HepG2 (cell line): ENCODE measurements around the gene C2CD2. TPM values are rescaled to one million over a fixed set of nuclear protein-coding genes. Genes with fewer than 3 reads are reported as not detected.

Experiments used
- ATAC-seq: fragments of 200-7000 bp; cut with Tn5 transposase; 3 replicates; pipeline ENCODE4 v1.9.1; 2020; ENCODE audit warnings: mild to moderate bottlenecking, moderate library complexity
- BruUV-seq: library from RNA; stranded (reverse); fragments of 400-500 nt; replicated peaks from 2 replicates; lab custom pipeline; 2021; lab: Mats Ljungman, UMichigan
- CTCF ChIA-PET: fragments of 300-600 bp; formaldehyde crosslinking; extraction: SDS; loops from one replicate; lab custom pipeline; 2021; ENCODE audit warnings: low total read pairs, inconsistent platforms, low intra/inter-chr PET ratio; lab: Yijun Ruan, JAX
- POLR2A ChIA-PET: fragments of 350-600 bp; sonication (Branson Sonifier 250); formaldehyde crosslinking; loops from one replicate; lab custom pipeline; 2020; ENCODE audit warnings: antibody characterized with exemption, inconsistent platforms; lab: Yijun Ruan, JAX
- DNase-seq: peaks from one replicate; pipeline ENCODE4 v3.0.0-alpha.2; 2015; ENCODE audit warnings: low spot score
- FAIRE-seq: peaks from 3 replicates; lab custom pipeline; 2011; peaks lifted over from hg19 to GRCh38; lab: Jason Lieb, UNC
- H2AFZ ChIP-seq: one replicate; pipeline ENCODE4 v1.6.1; 2011; ENCODE audit warnings: low read length, inconsistent platforms
- H3K27ac ChIP-seq: fragments of 300-600 bp; 3 replicates; pipeline ENCODE4 v1.8.0; 2011; ENCODE audit warnings: mixed run types, mild to moderate bottlenecking, mixed read lengths, low read length, inconsistent platforms; ENCODE audit not compliant: insufficient read depth; ENCODE audit errors: extremely low read length
- H3K27me3 ChIP-seq, 2 experiments: fragments of 200-600 bp in 1 of 2; 2 replicates in 1 of 2; 3 replicates in 1 of 2; pipeline versions ENCODE4 v1.6.0 to v1.8.0; 2011; ENCODE audit warnings: low read length in 2 of 2, mild to moderate bottlenecking in 2 of 2, moderate library complexity in 2 of 2, inconsistent platforms in 1 of 2; ENCODE audit not compliant: insufficient read depth in 2 of 2, control insufficient read depth in 1 of 2
- H3K36me3 ChIP-seq, 2 experiments: fragments of 200-600 bp in 1 of 2; replicated peaks in 1 of 2; 2 replicates in 1 of 2; 3 replicates in 1 of 2; pipeline versions ENCODE4 v1.5.1 to v1.8.0; 2011; ENCODE audit warnings: low read length in 2 of 2, inconsistent platforms in 1 of 2; ENCODE audit not compliant: insufficient read depth in 2 of 2, control insufficient read depth in 1 of 2
- H3K4me1 ChIP-seq: 2 replicates; pipeline ENCODE4 v1.5.1; 2012; ENCODE audit warnings: low read length, inconsistent platforms; ENCODE audit not compliant: insufficient read depth
- H3K4me2 ChIP-seq: 2 replicates; pipeline ENCODE4 v1.6.0; 2011; ENCODE audit warnings: low read depth, low read length, inconsistent platforms
- H3K4me3 ChIP-seq, 3 experiments: fragments of 200-600 bp in 1 of 3; sonication (generic), shearing (Covaris generic) in 1 of 3; replicated peaks in 1 of 3; 2 replicates each; pipeline ENCODE4 v1.5.1; 2011 to 2016; ENCODE audit warnings: low read length in 3 of 3, inconsistent platforms in 2 of 3, low read depth in 2 of 3, mild to moderate bottlenecking in 2 of 3, control low read depth in 1 of 3, mixed read lengths in 1 of 3; ENCODE audit not compliant: insufficient read depth in 1 of 3
- H3K79me2 ChIP-seq: one replicate; pipeline ENCODE4 v1.6.1; 2011; ENCODE audit warnings: low read length, inconsistent platforms; ENCODE audit not compliant: insufficient read depth
- H3K9ac ChIP-seq: 2 replicates; pipeline ENCODE4 v1.6.0; 2011; ENCODE audit warnings: mild to moderate bottlenecking, low read depth, low read length, inconsistent platforms; ENCODE audit not compliant: insufficient read depth
- H3K9me3 ChIP-seq: 2 replicates; pipeline ENCODE4 v1.5.1; 2012; ENCODE audit warnings: mild to moderate bottlenecking, low read length
- H4K20me1 ChIP-seq: 2 replicates; pipeline ENCODE4 v1.6.0; 2011; ENCODE audit warnings: inconsistent platforms, mild to moderate bottlenecking, low read length, moderate library complexity; ENCODE audit not compliant: insufficient read depth
- ATF7-NPFF ChIP-seq: sonication (generic); formaldehyde crosslinking; IDR thresholded peaks from 2 replicates; pipeline ENCODE4 v1.8.1; 2023; ENCODE audit warnings: mild to moderate bottlenecking, low read depth, missing genetic modification reagents, moderate library complexity
- HNF4G ChIP-seq, 2 experiments: sonication (generic) in 1 of 2; formaldehyde crosslinking in 1 of 2; IDR thresholded peaks; 2 replicates each; pipeline versions ENCODE4 v1.4.0 to v1.6.1; 2011 to 2020; ENCODE audit warnings: borderline replicate concordance in 2 of 2, low read depth in 2 of 2, mild to moderate bottlenecking in 2 of 2, low read length in 1 of 2, missing genetic modification reagents in 1 of 2, moderate library complexity in 1 of 2
- KAT8 ChIP-seq: IDR thresholded peaks from 2 replicates; pipeline ENCODE4 v1.6.1; 2016; ENCODE audit warnings: missing genetic modification reagents, missing compliant biosample characterization
- SIX4 ChIP-seq: sonication (generic); formaldehyde crosslinking; IDR thresholded peaks from 2 replicates; pipeline ENCODE4 v1.4.0; 2020; ENCODE audit warnings: missing genetic modification reagents
- ZFYVE20 ChIP-seq: sonication (generic); formaldehyde crosslinking; IDR thresholded peaks from 2 replicates; pipeline ENCODE4 v1.8.0; 2023; ENCODE audit warnings: low read depth, mild to moderate bottlenecking, moderate library complexity, missing genetic modification reagents, borderline replicate concordance
- ZNF235 ChIP-seq: sonication (generic); formaldehyde crosslinking; IDR thresholded peaks from 2 replicates; pipeline ENCODE4 v1.8.1; 2023; ENCODE audit warnings: mild to moderate bottlenecking, missing genetic modification reagents, borderline replicate concordance
- ZNF441 ChIP-seq: sonication (generic); formaldehyde crosslinking; IDR thresholded peaks from 2 replicates; pipeline ENCODE4 v1.7.0; 2021; ENCODE audit warnings: missing genetic modification reagents, borderline replicate concordance
- ZNF616 ChIP-seq: sonication (generic); formaldehyde crosslinking; IDR thresholded peaks from 2 replicates; pipeline ENCODE4 v1.5.0; 2020; ENCODE audit warnings: low read depth, mild to moderate bottlenecking, missing genetic modification reagents
- ZNF678 ChIP-seq: sonication (generic); formaldehyde crosslinking; IDR thresholded peaks from 2 replicates; pipeline ENCODE4 v1.4.0; 2020; ENCODE audit warnings: mild to moderate bottlenecking, missing genetic modification reagents
- WGBS: methylation state at CpG from one replicate; pipeline ENCODE4 v1.1.6; 2017; ENCODE audit warnings: low lambda C conversion rate; 5-methylcytosine and 5-hydroxymethylcytosine counted together
- in situ Hi-C: cut with HindIII; loops from 2 replicates; pipeline ENCODE4 v1.10.0; 2017; ENCODE audit warnings: low pct_unique_long_range_greater_than_20kb; ENCODE audit not compliant: extremely low pct_ligation_motif_present
- intact Hi-C: fragments of 100-400 bp; cut with micrococcal nuclease; formaldehyde crosslinking; loops from one replicate; pipeline ENCODE4 v1.10.0; 2022; ENCODE audit not compliant: unreplicated experiment
- polyA plus RNA-seq, 8 experiments: library from polyadenylated mRNA; depleted of rRNA in 3 of 8; stranded (reverse) in 7 of 8; unstranded in 1 of 8; fragments of >200 nt; fragmentation: Illumina TruSeq in 4 of 8; extraction: Trizol in 4 of 8; gene quantifications; 2 replicates each; pipeline versions ENCODE4 v1.2.1 to v1.2.3, GENCODE V29; 2011 to 2016; ENCODE audit warnings: low read depth in 4 of 8, missing spikeins in 1 of 8, mixed read lengths in 1 of 8; ENCODE audit not compliant: insufficient read depth in 1 of 8
- total RNA-seq, 5 experiments: library from RNA; depleted of rRNA; stranded (reverse); fragments of >200 nt; fragmentation: Illumina TruSeq; extraction: Trizol; gene quantifications; 2 replicates each; pipeline ENCODE4 v1.2.3, GENCODE V29; 2016; ENCODE audit warnings: low read depth in 1 of 5
- TF ChIP-seq, protein P1 (sequence below): sonication (generic); formaldehyde crosslinking; IDR thresholded peaks from 2 replicates; pipeline ENCODE4 v1.5.1; 2020; ENCODE audit warnings: mild to moderate bottlenecking, missing genetic modification reagents, borderline replicate concordance
- TF ChIP-seq, protein P2 (sequence below): sonication (generic); formaldehyde crosslinking; IDR thresholded peaks from 2 replicates; pipeline ENCODE4 v1.5.1; 2020; ENCODE audit warnings: mild to moderate bottlenecking, missing genetic modification reagents, moderate library complexity

Gene C2CD2
- total and polyA plus RNA-seq, 2 of the 13 experiments (the other 11 are each of a cell fraction or from before 2014, with no cell fraction given), result 12.5 to 19.7 TPM

DNA sequence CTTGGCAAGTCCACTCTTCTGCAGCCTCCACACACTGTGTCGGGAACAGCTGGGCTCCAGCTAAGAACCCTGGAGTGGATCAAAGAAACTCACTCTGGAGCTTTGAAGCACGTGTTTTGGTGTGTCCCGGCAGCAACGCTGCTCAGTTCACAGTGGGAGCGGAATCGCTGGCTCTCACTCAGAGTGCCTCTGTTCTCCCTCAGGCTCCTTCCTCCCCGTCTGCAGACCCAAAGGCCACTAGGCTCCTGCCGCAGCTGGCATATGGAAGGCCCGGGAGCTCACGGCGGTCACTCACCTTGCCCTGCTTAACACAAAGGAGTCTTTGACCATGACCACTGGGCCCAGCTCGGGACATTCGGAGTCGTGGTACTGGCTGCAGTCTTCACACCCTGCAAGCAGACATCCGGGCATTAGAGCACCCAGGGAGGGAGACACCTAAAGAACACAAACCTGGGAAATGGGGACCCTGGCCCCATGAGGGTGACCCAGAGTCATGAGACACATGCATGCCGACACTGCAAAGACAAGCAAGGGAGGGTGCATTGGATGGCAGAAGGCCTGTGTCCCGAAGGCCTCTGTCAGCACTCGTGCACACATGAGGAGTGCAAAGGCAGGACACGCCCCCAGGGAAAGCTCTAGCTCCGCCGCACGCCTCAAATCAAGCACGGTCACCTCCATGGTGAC, 94.4 kb downstream of the C2CD2 start:
- H3K79me2 ChIP-seq, result peaks cover 4% of the 10 kb centered on the region
- H2AFZ ChIP-seq, result no peak overlapping the region
- H3K4me3 ChIP-seq, result no peak overlapping the region
- ATAC-seq (no peak), DNase-seq (no peak), FAIRE-seq (no peak)
- ChIA-PET POLR2A (no interaction called here), CTCF (no interaction called here)
- intact Hi-C loops, result no loop called here
- H3K4me2 ChIP-seq, result no peak overlapping the region
- H3K27ac ChIP-seq, result no peak overlapping the region
- H3K4me1 ChIP-seq, result peaks cover 8% of the 10 kb centered on the region; the same call in 1 of the 2 replicates
- no peak overlapping the region for H3K9ac ChIP-seq
- no peaks in the 10 kb centered on the region for H3K27me3 ChIP-seq
- H3K36me3 ChIP-seq, result peaks cover 10 to 38% of the 10 kb centered on the region in 2 experiments; a peak in 4 of 5 replicates
- in situ Hi-C loops, result no loop called here
- no peaks in the 10 kb centered on the region for H3K9me3 ChIP-seq
- H4K20me1 ChIP-seq, result no peaks in the 10 kb centered on the region
- 97% methylated on average over 14 of the region's 23 CpGs for WGBS
- no TSS peak for BruUV-seq
- TF ChIP-seq, protein P1, sequence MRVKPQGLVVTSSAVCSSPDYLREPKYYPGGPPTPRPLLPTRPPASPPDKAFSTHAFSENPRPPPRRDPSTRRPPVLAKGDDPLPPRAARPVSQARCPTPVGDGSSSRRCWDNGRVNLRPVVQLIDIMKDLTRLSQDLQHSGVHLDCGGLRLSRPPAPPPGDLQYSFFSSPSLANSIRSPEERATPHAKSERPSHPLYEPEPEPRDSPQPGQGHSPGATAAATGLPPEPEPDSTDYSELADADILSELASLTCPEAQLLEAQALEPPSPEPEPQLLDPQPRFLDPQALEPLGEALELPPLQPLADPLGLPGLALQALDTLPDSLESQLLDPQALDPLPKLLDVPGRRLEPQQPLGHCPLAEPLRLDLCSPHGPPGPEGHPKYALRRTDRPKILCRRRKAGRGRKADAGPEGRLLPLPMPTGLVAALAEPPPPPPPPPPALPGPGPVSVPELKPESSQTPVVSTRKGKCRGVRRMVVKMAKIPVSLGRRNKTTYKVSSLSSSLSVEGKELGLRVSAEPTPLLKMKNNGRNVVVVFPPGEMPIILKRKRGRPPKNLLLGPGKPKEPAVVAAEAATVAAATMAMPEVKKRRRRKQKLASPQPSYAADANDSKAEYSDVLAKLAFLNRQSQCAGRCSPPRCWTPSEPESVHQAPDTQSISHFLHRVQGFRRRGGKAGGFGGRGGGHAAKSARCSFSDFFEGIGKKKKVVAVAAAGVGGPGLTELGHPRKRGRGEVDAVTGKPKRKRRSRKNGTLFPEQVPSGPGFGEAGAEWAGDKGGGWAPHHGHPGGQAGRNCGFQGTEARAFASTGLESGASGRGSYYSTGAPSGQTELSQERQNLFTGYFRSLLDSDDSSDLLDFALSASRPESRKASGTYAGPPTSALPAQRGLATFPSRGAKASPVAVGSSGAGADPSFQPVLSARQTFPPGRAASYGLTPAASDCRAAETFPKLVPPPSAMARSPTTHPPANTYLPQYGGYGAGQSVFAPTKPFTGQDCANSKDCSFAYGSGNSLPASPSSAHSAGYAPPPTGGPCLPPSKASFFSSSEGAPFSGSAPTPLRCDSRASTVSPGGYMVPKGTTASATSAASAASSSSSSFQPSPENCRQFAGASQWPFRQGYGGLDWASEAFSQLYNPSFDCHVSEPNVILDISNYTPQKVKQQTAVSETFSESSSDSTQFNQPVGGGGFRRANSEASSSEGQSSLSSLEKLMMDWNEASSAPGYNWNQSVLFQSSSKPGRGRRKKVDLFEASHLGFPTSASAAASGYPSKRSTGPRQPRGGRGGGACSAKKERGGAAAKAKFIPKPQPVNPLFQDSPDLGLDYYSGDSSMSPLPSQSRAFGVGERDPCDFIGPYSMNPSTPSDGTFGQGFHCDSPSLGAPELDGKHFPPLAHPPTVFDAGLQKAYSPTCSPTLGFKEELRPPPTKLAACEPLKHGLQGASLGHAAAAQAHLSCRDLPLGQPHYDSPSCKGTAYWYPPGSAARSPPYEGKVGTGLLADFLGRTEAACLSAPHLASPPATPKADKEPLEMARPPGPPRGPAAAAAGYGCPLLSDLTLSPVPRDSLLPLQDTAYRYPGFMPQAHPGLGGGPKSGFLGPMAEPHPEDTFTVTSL, result no peak
- TF ChIP-seq ZNF678 (CRISPR knock-in tag) (no peak), ZNF235 (CRISPR knock-in tag) (no peak), ZNF616 (CRISPR knock-in tag) (no peak), ATF7-NPFF (CRISPR knock-in tag) (no peak), KAT8 (CRISPR knock-in tag) (no peak), ZFYVE20 (no peak), HNF4G (IDR thresholded peaks at IDR 0.05; ENCODE audit: borderline replicate concordance, low read depth, low read length) (no peak), HNF4G (CRISPR knock-in tag; IDR thresholded peaks at IDR 0.05; ENCODE audit: borderline replicate concordance, low read depth) (no peak), SIX4 (CRISPR knock-in tag) (no peak), ZNF441 (CRISPR knock-in tag) (no peak)
- TF ChIP-seq, protein P2, sequence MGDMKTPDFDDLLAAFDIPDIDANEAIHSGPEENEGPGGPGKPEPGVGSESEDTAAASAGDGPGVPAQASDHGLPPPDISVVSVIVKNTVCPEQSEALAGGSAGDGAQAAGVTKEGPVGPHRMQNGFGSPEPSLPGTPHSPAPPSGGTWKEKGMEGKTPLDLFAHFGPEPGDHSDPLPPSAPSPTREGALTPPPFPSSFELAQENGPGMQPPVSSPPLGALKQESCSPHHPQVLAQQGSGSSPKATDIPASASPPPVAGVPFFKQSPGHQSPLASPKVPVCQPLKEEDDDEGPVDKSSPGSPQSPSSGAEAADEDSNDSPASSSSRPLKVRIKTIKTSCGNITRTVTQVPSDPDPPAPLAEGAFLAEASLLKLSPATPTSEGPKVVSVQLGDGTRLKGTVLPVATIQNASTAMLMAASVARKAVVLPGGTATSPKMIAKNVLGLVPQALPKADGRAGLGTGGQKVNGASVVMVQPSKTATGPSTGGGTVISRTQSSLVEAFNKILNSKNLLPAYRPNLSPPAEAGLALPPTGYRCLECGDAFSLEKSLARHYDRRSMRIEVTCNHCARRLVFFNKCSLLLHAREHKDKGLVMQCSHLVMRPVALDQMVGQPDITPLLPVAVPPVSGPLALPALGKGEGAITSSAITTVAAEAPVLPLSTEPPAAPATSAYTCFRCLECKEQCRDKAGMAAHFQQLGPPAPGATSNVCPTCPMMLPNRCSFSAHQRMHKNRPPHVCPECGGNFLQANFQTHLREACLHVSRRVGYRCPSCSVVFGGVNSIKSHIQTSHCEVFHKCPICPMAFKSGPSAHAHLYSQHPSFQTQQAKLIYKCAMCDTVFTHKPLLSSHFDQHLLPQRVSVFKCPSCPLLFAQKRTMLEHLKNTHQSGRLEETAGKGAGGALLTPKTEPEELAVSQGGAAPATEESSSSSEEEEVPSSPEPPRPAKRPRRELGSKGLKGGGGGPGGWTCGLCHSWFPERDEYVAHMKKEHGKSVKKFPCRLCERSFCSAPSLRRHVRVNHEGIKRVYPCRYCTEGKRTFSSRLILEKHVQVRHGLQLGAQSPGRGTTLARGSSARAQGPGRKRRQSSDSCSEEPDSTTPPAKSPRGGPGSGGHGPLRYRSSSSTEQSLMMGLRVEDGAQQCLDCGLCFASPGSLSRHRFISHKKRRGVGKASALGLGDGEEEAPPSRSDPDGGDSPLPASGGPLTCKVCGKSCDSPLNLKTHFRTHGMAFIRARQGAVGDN, result no peak
